ENCODE data around the gene MEN1.

The MEN1 gene

GRCh38 chr11:64778473-64779298 lies 31.7 kb downstream of the MEN1 start, which contains the start of gene SF1:
SF1 (minus strand) TSS chr11:64778542; CDS start chr11:64778392, 150 bp downstream.
- peak; percentile 98 to 100 (median 99) for DNase-seq

- DNase-seq = peak in 1 of 5 donors; percentile 26
Observed at GRCh38 chr11:64778223-64778472, 32.2 kb downstream of the MEN1 start.

- DNase-seq = peak; percentile 68 to 90 (median 78)
Observed at GRCh38 chr11:64777449-64778222, 32.7 kb downstream of the MEN1 start.

- no peak for DNase-seq
Observed at GRCh38 chr11:64776875-64777274, 33.5 kb downstream of the MEN1 start.

- DNase-seq = no peak
Observed at GRCh38 chr11:64776425-64776824, 33.9 kb downstream of the MEN1 start.

- DNase-seq = no peak
Observed at GRCh38 chr11:64774144-64774543, 36.2 kb downstream of the MEN1 start.

- DNase-seq = peak in 1 of 5 donors; percentile 44
Observed at GRCh38 chr11:64772303-64773018, 37.9 kb downstream of the MEN1 start.

GRCh38 chr11:64771861-64772260 lies 38.5 kb downstream of the MEN1 start:
- DNase-seq = no peak

GRCh38 chr11:64770120-64770519 lies 40.2 kb downstream of the MEN1 start:
- DNase-seq = no peak

- DNase-seq = no peak
Observed at GRCh38 chr11:64769283-64769682, 41.1 kb downstream of the MEN1 start.

- no peak for DNase-seq
Observed at GRCh38 chr11:64768300-64768694, 42.1 kb downstream of the MEN1 start.

- peak; percentile 50 to 86 (median 73) for DNase-seq
Observed at GRCh38 chr11:64767344-64768299, 42.7 kb downstream of the MEN1 start.

GRCh38 chr11:64766881-64767280 lies 43.5 kb downstream of the MEN1 start:
- DNase-seq = no peak

- no peak for DNase-seq
Observed at GRCh38 chr11:64765851-64766665, 44.3 kb downstream of the MEN1 start.

- DNase-seq = no peak
Observed at GRCh38 chr11:64765291-64765850, 45.0 kb downstream of the MEN1 start.

- no peak for DNase-seq
Observed at GRCh38 chr11:64764753-64765152, 45.6 kb downstream of the MEN1 start.

GRCh38 chr11:64764040-64764611 lies 46.2 kb downstream of the MEN1 start:
- peak in 3 of 5 donors; percentile 53 to 67 (median 62) for DNase-seq

- no peak for DNase-seq
Observed at GRCh38 chr11:64763526-64764039, 46.8 kb downstream of the MEN1 start.

- peak in 1 of 5 donors; percentile 41 for DNase-seq
Observed at GRCh38 chr11:64762674-64763525, 47.5 kb downstream of the MEN1 start.

Measured in T-helper 1 cell (primary cell).